HEK293 (cell line): Measurements from ENCODE around the gene ANKRD35.

Source experiments
- CTCF ChIA-PET: fragments of 350-600 bp; formaldehyde crosslinking; extraction: SDS; loops from one replicate; lab custom pipeline; 2021; ENCODE audit warnings: antibody characterized with exemption; lab: Yijun Ruan, JAX
- POLR2A ChIA-PET: fragments of 300-600 bp; formaldehyde crosslinking; extraction: SDS; loops from one replicate; lab custom pipeline; 2020; ENCODE audit warnings: antibody characterized with exemption, inconsistent platforms; lab: Yijun Ruan, JAX
- H3K27ac ChIP-seq: fragments of 200-500 bp; sonication (Bioruptor generic); 2 replicates; pipeline ENCODE4 v1.5.1; 2014; ENCODE audit warnings: low read depth, low read length, control low read depth, inconsistent platforms; ENCODE audit errors: extremely low read depth
- H3K36me3 ChIP-seq, 2 experiments: fragments of 200-500 bp in 1 of 2; sonication (Bioruptor generic) in 1 of 2; 1 replicate in 1 of 2; 2 replicates in 1 of 2; pipeline ENCODE4 v1.5.1; 2014 to 2017; ENCODE audit warnings: inconsistent platforms in 2 of 2, low read length in 2 of 2; ENCODE audit not compliant: control insufficient read depth in 2 of 2, insufficient read depth in 1 of 2
- H3K4me1 ChIP-seq: fragments of 200-500 bp; sonication (Bioruptor generic); 2 replicates; pipeline ENCODE4 v1.5.1; 2014; ENCODE audit warnings: mild to moderate bottlenecking, low read length, inconsistent platforms; ENCODE audit not compliant: control insufficient read depth, insufficient read depth
- H3K4me3 ChIP-seq: 2 replicates; pipeline ENCODE4 v1.5.1; 2011; ENCODE audit warnings: low read depth, mild to moderate bottlenecking, control low read depth, low read length, moderate library complexity
- H3K9me3 ChIP-seq: fragments of 200-500 bp; sonication (Bioruptor generic); 2 replicates; pipeline ENCODE4 v1.5.1; 2014; ENCODE audit warnings: low read depth, low read length, inconsistent platforms; ENCODE audit not compliant: control insufficient read depth, insufficient read depth
- BCL11B ChIP-seq: fragments of 450-650 bp; formaldehyde crosslinking; IDR thresholded peaks from 2 replicates; pipeline ENCODE4 v1.5.1; 2016; ENCODE audit warnings: low read depth, missing biosample characterization, missing genetic modification characterization
- EGR2 ChIP-seq: fragments of 450-650 bp; formaldehyde crosslinking; IDR thresholded peaks from 2 replicates; pipeline ENCODE4 v1.5.1; 2016; ENCODE audit warnings: low read depth, missing biosample characterization, missing genetic modification characterization
- GLI2 ChIP-seq: fragments of 450-650 bp; formaldehyde crosslinking; IDR thresholded peaks from 2 replicates; pipeline ENCODE4; 2017; ENCODE audit warnings: missing biosample characterization, missing genetic modification characterization, low read depth, borderline replicate concordance
- GLIS1 ChIP-seq: fragments of 450-650 bp; formaldehyde crosslinking; IDR thresholded peaks from 2 replicates; pipeline ENCODE4 v1.5.1; 2016; ENCODE audit warnings: missing biosample characterization, missing genetic modification characterization
- GLIS2 ChIP-seq: fragments of 450-650 bp; formaldehyde crosslinking; IDR thresholded peaks from 2 replicates; pipeline ENCODE4 v1.5.1; 2016; ENCODE audit warnings: missing biosample characterization, missing genetic modification characterization
- KLF16 ChIP-seq: fragments of 450-650 bp; formaldehyde crosslinking; IDR thresholded peaks from 2 replicates; pipeline ENCODE4 v1.5.1; 2017; ENCODE audit warnings: missing biosample characterization, missing genetic modification characterization
- KLF17 ChIP-seq: fragments of 450-650 bp; formaldehyde crosslinking; IDR thresholded peaks from 2 replicates; pipeline ENCODE4 v1.5.1; 2016; ENCODE audit warnings: missing biosample characterization, missing genetic modification characterization
- YY2 ChIP-seq: fragments of 450-650 bp; formaldehyde crosslinking; IDR thresholded peaks from 2 replicates; pipeline ENCODE4 v1.5.1; 2016; ENCODE audit warnings: missing biosample characterization, missing genetic modification characterization
- ZBTB48 ChIP-seq: fragments of 450-650 bp; formaldehyde crosslinking; IDR thresholded peaks from 2 replicates; pipeline ENCODE4 v1.5.1; 2016; ENCODE audit warnings: missing biosample characterization, missing genetic modification characterization
- ZFP69B ChIP-seq: fragments of 450-650 bp; formaldehyde crosslinking; IDR thresholded peaks from 2 replicates; pipeline ENCODE4 v1.5.1; 2016; ENCODE audit warnings: missing biosample characterization, missing genetic modification characterization
- ZNF146 ChIP-seq: fragments of 450-650 bp; formaldehyde crosslinking; IDR thresholded peaks from 2 replicates; pipeline ENCODE4 v1.5.1; 2016; ENCODE audit warnings: missing biosample characterization, missing genetic modification characterization
- ZNF292 ChIP-seq: fragments of 450-650 bp; formaldehyde crosslinking; IDR thresholded peaks from 2 replicates; pipeline ENCODE4 v1.5.1; 2016; ENCODE audit warnings: low read depth, missing biosample characterization, missing genetic modification characterization, borderline replicate concordance
- ZNF302 ChIP-seq: fragments of 450-650 bp; formaldehyde crosslinking; IDR thresholded peaks from 2 replicates; pipeline ENCODE4 v1.5.1; 2016; ENCODE audit warnings: missing biosample characterization, missing genetic modification characterization, low read depth
- ZNF311 ChIP-seq: fragments of 450-650 bp; formaldehyde crosslinking; IDR thresholded peaks from 2 replicates; pipeline ENCODE4 v1.5.1; 2017; ENCODE audit warnings: missing biosample characterization, missing genetic modification characterization, borderline replicate concordance
- ZNF335 ChIP-seq: fragments of 450-650 bp; formaldehyde crosslinking; conservative IDR thresholded peaks from 2 replicates; pipeline ENCODE4 v1.5.1; 2016; ENCODE audit warnings: missing biosample characterization, missing genetic modification characterization
- ZNF398 ChIP-seq: fragments of 450-650 bp; formaldehyde crosslinking; IDR thresholded peaks from 2 replicates; pipeline ENCODE4 v1.5.1; 2017; ENCODE audit warnings: missing biosample characterization, missing genetic modification characterization
- ZNF624 ChIP-seq: fragments of 450-650 bp; formaldehyde crosslinking; IDR thresholded peaks from 2 replicates; pipeline ENCODE4 v1.5.1; 2017; ENCODE audit warnings: missing biosample characterization, missing genetic modification characterization
- ZNF639 ChIP-seq: fragments of 450-650 bp; formaldehyde crosslinking; IDR thresholded peaks from 2 replicates; pipeline ENCODE4 v1.5.1; 2016; ENCODE audit warnings: missing biosample characterization, missing genetic modification characterization
- ZSCAN30 ChIP-seq: fragments of 450-650 bp; IDR thresholded peaks from 2 replicates; pipeline ENCODE4 v1.5.1; 2018; ENCODE audit warnings: missing biosample characterization, mild to moderate bottlenecking, missing genetic modification characterization, moderate library complexity
- ZSCAN4 ChIP-seq: fragments of 450-650 bp; formaldehyde crosslinking; IDR thresholded peaks from 2 replicates; pipeline ENCODE4 v1.5.1; 2017; ENCODE audit warnings: missing biosample characterization, missing genetic modification characterization

Gene ANKRD35

GRCh38 chr1:145927063-145927886, 41.6 kb upstream of the ANKRD35 start, which contains the start of gene RBM8A (continued):
- peak; percentile 82 for TF ChIP-seq ZNF639 (tag by site-specific recombination)
- peak; percentile 72 for TF ChIP-seq ZFP69B (tag by site-specific recombination)
- TF ChIP-seq YY2 (tag by site-specific recombination) = peak; percentile 93
- no peak for TF ChIP-seq GLI2 (tag by site-specific recombination)
- peak; percentile 43; the same call in 1 of the 2 replicates for TF ChIP-seq GLIS2 (tag by site-specific recombination)
- no peak for TF ChIP-seq ZNF624 (tag by site-specific recombination)
- peak; percentile 39; the same call in 1 of the 2 replicates for TF ChIP-seq GLIS1 (tag by site-specific recombination)
- peak; percentile 99 for TF ChIP-seq KLF16 (tag by site-specific recombination)
- TF ChIP-seq BCL11B = peak; percentile 60; the same call in 1 of the 2 replicates
- peak; percentile 88; the same call in 1 of the 2 replicates for TF ChIP-seq KLF17 (tag by site-specific recombination)
- no peak; the same call in 1 of the 2 replicates for TF ChIP-seq ZSCAN4 (tag by site-specific recombination)
- peak; percentile 65 for TF ChIP-seq ZNF398 (tag by site-specific recombination)
- no peak for TF ChIP-seq ZNF302 (tag by site-specific recombination)
- TF ChIP-seq ZBTB48 (tag by site-specific recombination) = peak; percentile 57; the same call in 1 of the 2 replicates
- peak; percentile 28; the same call in 1 of the 2 replicates for TF ChIP-seq ZSCAN30 (tag by site-specific recombination)
- TF ChIP-seq EGR2 (tag by site-specific recombination) = peak; percentile 81
- TF ChIP-seq ZNF292 (tag by site-specific recombination) = no peak

GRCh38 chr1:145926686-145927062, 41.0 kb upstream of the ANKRD35 start:
- no peaks in the 10 kb centered on the region for H3K4me1 ChIP-seq
- ChIA-PET POLR2A (interaction anchor here (1.0 to 2.2 kb wide), 10 partner anchors 10 to 109 kb away, joined by 4 to 51 read pairs (median 9); partner anchors contain the start of genes ANKRD34A, LIX1L, NUDT17 and PIAS3), CTCF (interaction anchor here (0.5 to 3.0 kb wide), 10 partner anchors 10 to 120 kb away, joined by 3 to 18 read pairs (median 4); partner anchors contain the start of genes ANKRD34A, ITGA10, LIX1L and NUDT17)
- peak overlapping the region; percentile 59; the same call in 1 of the 2 replicates for H3K27ac ChIP-seq
- peak overlapping the region; percentile 83 for H3K4me3 ChIP-seq
- no peaks in the 10 kb centered on the region for H3K9me3 ChIP-seq
- TF ChIP-seq ZNF311 (tag by site-specific recombination) (no peak), ZNF335 (no peak), ZNF146 (no peak)
- TF ChIP-seq, all 188 proteins: peak for 0
- H3K36me3 ChIP-seq = peaks cover 0 to 35% of the 10 kb centered on the region in 2 experiments; a peak in 2 of 3 replicates
